ENCODE data around the gene DDAH2.
A peak's percentile ranks its signal among the peaks of the same experiment; 100 is the strongest.

Gene DDAH2, protein sequence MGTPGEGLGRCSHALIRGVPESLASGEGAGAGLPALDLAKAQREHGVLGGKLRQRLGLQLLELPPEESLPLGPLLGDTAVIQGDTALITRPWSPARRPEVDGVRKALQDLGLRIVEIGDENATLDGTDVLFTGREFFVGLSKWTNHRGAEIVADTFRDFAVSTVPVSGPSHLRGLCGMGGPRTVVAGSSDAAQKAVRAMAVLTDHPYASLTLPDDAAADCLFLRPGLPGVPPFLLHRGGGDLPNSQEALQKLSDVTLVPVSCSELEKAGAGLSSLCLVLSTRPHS

DNA sequence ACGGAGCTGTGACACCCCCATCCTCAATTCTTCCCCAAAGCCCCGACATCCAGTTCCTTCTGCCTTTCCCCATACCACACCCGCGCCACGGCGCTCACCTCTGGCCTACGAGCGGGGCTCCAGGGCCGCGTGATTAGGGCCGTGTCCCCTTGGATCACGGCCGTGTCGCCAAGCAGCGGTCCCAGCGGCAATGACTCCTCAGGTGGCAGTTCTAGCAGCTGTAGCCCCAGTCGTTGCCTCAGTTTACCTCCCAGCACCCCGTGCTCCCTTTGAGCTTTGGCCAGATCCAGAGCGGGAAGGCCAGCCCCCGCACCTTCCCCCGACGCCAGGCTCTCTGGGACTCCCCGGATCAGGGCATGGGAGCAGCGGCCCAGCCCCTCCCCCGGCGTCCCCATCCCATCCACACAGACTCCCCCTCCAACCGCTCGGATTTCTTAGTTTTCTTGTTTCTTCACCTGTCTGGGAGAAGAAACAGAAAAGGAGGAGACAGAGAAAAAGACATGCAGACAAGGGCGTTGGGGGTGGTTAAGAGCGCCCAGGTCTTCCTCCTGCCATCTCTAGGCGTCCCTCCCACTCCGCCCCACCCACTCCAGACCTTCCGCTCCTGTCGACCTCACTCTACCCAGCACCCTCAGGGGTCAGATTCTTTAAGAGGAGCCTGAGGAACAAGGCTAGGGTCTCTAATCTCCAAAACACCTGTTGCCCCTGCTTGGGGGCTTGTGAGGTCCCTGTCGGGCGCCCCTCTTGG lies at the start of gene DDAH2:
DDAH2 (minus strand) TSS at position 533 of the 748 bp plus-strand sequence; CDS start at position 395, 138 bp downstream.
- DNase-seq (ENCODE audit: low read depth): no peak

DNA sequence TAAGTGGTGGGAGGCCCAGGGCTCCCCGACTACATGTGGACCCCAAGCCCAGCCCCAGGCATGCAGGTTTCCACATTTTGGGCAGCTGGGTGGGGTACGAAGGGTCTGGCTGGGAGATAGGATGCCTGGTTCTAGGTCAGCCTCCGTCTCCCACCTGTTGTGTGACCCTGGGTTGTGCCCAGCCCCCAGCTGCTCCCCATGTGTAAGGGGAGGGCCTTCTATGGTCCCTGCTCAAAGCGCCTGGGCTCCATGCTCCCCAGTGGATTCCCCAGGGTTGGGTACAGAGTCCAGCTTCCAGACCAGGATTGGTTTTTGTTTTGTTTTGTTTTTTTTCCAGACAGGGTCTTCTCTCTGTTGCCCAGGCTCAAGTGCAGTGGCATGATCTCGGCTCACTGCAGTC lies 49.1 kb upstream of the DDAH2 start:
- DNase-seq (ENCODE audit: low read depth): no peak

DNA sequence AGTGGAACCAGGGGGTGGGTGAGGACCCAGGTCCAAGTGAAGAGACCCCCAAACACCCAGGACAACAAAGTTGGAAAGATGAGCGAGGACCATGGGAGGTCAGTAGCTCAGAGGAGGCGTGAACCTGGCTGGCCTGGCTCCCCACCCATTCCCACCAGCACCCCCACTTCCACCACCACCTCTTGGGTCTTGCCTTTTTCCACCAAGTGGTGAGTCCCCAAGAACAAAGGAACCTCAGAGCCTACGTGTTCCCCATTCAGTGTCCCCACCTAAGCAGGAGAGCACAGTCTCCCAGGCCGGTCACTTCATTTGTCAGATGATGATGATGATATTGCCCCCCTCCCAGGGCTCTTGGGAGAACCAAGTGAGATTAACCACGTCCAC lies 48.6 kb upstream of the DDAH2 start:
- DNase-seq (ENCODE audit: low read depth): no peak

DNA sequence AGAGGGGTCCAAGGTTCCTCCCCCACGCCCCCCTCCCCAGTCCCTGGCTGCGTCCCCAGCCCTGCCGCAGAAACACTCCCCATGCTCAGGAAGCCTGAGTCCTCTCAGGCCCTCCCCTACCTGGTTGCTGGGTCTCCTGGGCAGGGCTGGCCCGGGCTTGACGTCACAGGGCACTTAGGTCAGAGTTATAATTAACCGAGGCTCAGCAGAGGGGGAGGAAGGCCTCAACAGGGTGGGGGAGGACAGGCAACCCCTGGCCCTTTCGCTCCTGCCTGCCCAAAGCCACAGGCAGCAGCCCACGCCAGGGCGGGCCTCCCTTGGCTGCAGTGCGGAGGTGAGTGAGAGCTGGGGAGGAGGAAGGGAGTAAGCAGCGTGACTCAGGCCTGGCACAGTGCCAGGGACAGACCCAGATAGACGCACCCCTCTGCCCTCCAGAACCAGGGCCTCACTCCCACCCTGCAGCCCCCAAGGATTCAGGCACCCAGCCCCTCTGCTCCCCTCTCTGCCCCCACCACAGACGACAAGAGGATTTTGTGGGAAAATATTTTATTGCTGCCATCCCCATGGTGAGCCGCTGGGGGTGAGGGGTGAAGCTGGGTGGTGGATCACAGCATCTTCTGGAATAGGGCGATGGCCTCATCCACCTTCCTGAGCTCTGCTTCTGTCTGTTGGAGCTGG lies 48.0 kb upstream of the DDAH2 start, which contains the start of gene VWA7:
VWA7 (minus strand) TSS at position 340 of the 678 bp plus-strand sequence. CDS start 549 bp downstream, outside the sequence.
- peak; percentile 52 for DNase-seq (ENCODE audit: low read depth)

DNA sequence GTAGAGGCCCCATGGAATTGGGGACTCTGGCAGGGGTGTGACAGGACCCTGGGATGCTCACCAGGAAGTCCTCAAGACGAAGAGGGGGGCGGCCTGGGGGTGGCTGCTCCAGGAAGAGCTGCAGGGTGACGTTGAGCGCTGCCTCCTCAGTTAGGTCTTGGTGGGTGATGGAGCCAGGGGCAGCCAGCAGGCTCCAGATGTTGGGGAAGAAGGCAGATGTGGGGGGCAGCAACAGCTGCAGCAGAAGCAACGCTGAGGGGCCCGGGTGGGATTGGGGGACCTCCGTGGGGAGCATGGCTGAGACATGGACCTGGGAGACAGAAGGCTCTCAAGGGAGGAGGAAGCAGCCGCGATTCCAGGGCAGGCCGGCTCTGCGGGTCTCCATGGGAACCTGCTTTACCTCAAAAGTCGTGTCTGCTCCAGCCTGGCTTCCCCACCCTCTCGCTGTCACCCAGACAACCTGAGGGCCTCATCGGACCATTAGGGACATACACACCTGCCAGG lies 47.4 kb upstream of the DDAH2 start:
- DNase-seq (ENCODE audit: low read depth): no peak

DNA sequence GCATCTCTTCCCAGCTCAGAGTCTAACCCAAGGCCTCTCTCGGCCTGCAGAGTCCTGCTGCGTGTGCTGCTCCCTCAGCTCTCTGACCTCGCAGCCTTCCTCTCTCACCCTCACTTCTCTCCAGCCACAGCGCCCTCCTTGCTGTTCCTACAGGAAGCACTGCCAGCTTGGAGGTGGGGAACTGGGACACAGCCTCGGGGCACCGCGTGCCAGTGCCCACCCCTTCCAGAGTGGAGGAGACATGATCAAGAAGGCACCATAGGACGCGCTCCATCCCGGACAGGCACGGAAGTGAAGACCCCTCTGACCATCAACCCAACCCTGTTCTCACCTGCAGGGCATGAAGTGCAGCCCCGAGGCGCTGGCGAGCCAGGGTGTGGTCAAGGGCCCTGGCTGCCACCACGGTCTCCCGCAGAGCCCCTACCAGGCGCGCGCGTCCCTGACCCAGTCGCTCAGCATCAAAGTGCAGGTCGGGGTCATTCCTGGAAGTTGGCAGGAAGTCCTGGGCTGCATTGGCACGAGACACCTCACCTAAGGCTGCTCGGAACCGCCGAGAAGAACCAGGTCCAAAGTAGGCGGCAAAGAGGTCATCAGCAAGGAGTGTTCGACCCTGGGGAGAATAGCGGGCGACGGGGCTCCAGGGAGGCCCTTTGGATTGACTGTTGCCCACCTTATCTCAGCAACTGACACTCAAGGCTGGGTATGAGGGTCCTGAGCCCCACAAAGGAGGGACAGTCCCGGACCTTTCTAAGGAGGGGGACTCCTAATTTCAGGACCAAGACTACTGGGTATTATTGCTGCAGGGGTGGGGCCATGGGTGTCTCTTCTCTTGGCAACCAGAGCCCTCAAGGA lies 46.8 kb upstream of the DDAH2 start:
- DNase-seq (ENCODE audit: low read depth): no peak

DNA sequence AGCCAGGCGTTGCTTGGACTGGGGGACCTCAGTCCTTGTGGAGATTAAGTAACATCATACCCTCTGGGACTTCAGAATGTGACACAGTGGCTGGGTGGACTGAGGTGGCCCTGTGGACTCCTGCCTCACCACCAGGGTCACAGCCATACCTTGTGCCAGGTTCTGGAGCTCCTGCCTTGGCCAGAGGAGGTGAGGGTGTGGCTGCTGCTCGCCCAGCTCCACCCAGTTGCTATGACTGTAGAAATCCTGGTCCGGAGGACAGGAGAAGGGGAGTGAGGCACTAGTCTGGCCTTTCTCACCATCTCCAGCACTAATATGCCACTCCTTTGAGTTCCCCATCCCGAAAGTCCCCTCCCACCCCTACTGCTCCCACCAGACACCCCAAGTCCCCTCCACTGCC lies 46.1 kb upstream of the DDAH2 start:
- DNase-seq (ENCODE audit: low read depth): no peak

GRCh38 chr6:31771992-31772358 lies 42.9 kb upstream of the DDAH2 start:
- DNase-seq (ENCODE audit: low read depth): no peak

DNA sequence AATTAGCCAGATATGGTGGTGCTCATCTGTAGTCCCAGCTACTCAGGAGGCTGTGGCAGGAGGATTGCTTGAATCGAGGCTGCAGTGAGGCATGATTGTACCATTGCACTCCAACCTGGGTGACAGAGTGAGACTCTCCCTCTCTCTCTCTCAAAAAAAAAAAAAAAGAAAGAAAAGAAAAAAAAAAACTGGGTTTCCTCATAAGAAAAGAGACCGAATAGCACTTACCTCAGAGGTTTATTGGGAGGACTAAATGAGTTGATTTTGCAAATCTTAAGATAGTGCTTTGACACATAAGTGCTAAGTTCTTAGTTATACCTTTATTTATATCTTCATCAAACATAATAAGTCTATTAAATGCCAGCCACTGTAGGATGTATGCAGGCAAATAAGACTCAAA lies 41.8 kb upstream of the DDAH2 start:
- no peak for DNase-seq (ENCODE audit: low read depth)

DNA sequence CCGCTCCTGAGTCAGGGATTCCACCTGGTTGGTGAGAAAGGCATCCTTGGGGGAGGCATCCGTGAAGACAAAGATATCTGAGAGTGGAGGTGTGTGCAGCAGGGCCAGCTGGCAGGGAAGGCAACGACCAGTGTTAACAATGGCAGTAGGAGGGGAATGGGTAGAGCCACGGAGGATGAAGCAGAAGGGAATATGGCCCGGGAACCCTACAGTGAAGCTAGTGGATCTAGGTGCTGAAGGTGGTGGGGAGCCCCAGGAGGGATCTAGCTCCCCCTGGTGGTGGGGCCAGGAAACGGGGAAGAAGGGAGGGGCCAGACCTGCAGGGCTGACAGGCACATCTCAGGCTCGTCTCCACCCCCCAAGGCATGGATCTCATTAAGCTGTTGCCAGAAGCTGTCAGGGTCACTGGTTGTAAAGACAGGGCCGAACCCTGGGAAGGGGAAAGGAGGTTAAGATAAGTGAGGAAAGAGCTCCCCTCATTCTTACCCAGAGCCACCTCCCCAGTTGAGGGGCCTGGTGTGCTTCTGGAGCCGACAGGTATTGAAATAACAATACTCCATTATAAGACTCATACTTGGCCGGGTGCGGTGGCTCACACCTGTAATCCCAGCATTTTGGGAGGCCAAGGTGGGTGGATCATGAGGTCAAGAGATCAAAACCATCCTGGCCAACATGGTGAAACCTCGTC lies 40.7 kb upstream of the DDAH2 start:
- DNase-seq (ENCODE audit: low read depth): peak; percentile 54

GRCh38 chr6:31768363-31769257 lies 39.5 kb upstream of the DDAH2 start:
- no peak for DNase-seq (ENCODE audit: low read depth)

- DNase-seq (ENCODE audit: low read depth): no peak
Observed at GRCh38 chr6:31767096-31767645, 38.1 kb upstream of the DDAH2 start.

GRCh38 chr6:31765910-31766794 lies 37.1 kb upstream of the DDAH2 start:
- no peak for DNase-seq (ENCODE audit: low read depth)

- DNase-seq (ENCODE audit: low read depth): no peak
Observed at GRCh38 chr6:31765559-31765909, 36.4 kb upstream of the DDAH2 start.

GRCh38 chr6:31764198-31764597 lies 35.1 kb upstream of the DDAH2 start:
- DNase-seq (ENCODE audit: low read depth): no peak

GRCh38 chr6:31763619-31763940 lies 34.5 kb upstream of the DDAH2 start:
- DNase-seq (ENCODE audit: low read depth): no peak

GRCh38 chr6:31762878-31763618 lies 33.9 kb upstream of the DDAH2 start:
- no peak for DNase-seq (ENCODE audit: low read depth)

- DNase-seq (ENCODE audit: low read depth): no peak
Observed at GRCh38 chr6:31762356-31762755, 33.3 kb upstream of the DDAH2 start, which contains the start of gene SAPCD1. SAPCD1 (plus strand) TSS chr6:31762656; CDS start chr6:31763055, 399 bp downstream.
